ENCODE data around the gene LRCH3. TPM values are rescaled to one million over a fixed set of nuclear protein-coding genes. Genes with fewer than 3 reads are reported as not detected.

The LRCH3 gene
- total and polyA plus RNA-seq, 3 donors from 2014 or later = 43.4 to 173 (median 80.2) TPM

DNA sequence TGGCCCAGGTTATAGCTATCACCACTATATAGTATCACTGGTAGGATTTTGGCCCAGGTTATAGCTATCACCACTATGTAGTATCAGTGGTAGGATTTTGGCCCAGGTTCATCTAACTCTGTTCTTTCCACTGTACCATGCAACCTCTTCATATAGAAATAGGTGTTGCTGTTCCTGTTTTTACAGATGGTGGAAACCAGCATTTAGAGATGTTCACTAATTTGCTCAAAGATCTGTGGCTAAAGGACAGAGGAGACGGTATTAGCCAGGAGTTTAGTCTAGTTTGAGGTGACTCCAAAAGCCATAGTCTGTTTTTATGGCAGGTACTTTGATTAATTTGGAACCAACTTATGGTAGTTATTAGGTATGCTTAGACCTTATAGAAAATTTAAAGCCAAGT lies 3.1 kb downstream of the LRCH3 start:
- Histone ChIP-seq H3K4me1 (no peaks in the 10 kb centered on the region), H3K27me3 (no peaks in the 10 kb centered on the region), H3K36me3 (ENCODE audit: low read depth, missing control alignments) (no peaks in the 10 kb centered on the region), H3K27ac (no peak overlapping the region), H3K9me3 (no peaks in the 10 kb centered on the region), H3K4me3 (no peak overlapping the region)
- no peak for DNase-seq
- intact Hi-C loops (cut with DNase I; ENCODE audit: low total_unique reads) = no loop called here
- TF ChIP-seq, protein P1, sequence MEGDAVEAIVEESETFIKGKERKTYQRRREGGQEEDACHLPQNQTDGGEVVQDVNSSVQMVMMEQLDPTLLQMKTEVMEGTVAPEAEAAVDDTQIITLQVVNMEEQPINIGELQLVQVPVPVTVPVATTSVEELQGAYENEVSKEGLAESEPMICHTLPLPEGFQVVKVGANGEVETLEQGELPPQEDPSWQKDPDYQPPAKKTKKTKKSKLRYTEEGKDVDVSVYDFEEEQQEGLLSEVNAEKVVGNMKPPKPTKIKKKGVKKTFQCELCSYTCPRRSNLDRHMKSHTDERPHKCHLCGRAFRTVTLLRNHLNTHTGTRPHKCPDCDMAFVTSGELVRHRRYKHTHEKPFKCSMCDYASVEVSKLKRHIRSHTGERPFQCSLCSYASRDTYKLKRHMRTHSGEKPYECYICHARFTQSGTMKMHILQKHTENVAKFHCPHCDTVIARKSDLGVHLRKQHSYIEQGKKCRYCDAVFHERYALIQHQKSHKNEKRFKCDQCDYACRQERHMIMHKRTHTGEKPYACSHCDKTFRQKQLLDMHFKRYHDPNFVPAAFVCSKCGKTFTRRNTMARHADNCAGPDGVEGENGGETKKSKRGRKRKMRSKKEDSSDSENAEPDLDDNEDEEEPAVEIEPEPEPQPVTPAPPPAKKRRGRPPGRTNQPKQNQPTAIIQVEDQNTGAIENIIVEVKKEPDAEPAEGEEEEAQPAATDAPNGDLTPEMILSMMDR (IDR thresholded peaks at IDR 0.05) = no peak
- TF ChIP-seq POLR2A (IDR thresholded peaks at IDR 0.05) = no peak
- 71 to 83% methylated on average over 1 of the region's 1 CpG for WGBS, 2 donors

DNA sequence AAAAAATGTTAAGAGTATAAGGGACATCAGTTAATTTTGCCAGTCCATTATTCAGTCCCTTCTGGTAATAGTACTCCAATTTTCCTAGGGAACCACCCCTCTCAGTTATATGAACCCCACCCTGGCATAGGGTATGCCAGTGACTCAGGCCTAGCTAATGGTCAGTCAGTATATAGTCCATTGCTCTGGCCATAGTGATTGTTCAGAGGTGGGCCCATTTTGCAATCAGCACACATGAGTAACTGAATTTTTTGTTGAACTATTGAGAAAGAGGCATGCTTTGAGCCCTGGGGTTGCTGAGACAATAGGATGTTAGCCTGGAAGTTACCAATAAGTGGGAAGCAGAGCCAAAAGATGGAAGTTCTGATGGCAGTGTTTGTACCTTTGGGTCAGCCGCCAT lies 4.1 kb downstream of the LRCH3 start:
- Histone ChIP-seq H3K9me3 (no peaks in the 10 kb centered on the region), H3K27ac (no peak overlapping the region), H3K36me3 (ENCODE audit: low read depth, missing control alignments) (no peaks in the 10 kb centered on the region), H3K4me3 (no peak overlapping the region), H3K4me1 (no peaks in the 10 kb centered on the region), H3K27me3 (no peaks in the 10 kb centered on the region)
- TF ChIP-seq, protein P1 (IDR thresholded peaks at IDR 0.05) = no peak
- no peak for TF ChIP-seq POLR2A (IDR thresholded peaks at IDR 0.05)
- DNase-seq = no peak
- 95 to 97% methylated on average over 1 of the region's 1 CpG for WGBS, 2 donors
- intact Hi-C loops (cut with DNase I; ENCODE audit: low total_unique reads) = no loop called here

DNA sequence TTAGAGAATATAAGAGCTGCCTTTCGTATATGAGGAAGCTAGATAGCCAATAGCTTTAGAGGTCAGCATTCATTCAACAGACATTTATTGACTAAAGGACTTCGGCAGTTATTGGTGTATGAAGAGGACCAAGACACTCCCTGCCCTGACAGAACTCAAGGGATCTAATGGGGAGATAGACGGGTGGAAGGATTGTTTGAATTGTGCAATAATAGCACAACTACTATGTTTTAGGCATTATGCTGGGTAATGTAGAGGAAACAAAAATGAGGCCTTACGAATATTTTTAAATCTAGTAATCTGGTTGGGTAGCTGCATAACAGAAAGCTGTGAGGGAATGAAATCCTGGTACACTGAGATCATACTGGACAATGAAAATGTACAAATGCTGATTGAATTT lies 5.0 kb downstream of the LRCH3 start:
- Histone ChIP-seq H3K27ac (no peak overlapping the region), H3K4me3 (no peak overlapping the region), H3K36me3 (ENCODE audit: low read depth, missing control alignments) (no peaks in the 10 kb centered on the region), H3K27me3 (no peaks in the 10 kb centered on the region), H3K4me1 (no peaks in the 10 kb centered on the region), H3K9me3 (no peaks in the 10 kb centered on the region)
- TF ChIP-seq, protein P1 (IDR thresholded peaks at IDR 0.05) = no peak
- no peak for TF ChIP-seq POLR2A (IDR thresholded peaks at IDR 0.05)
- WGBS, 2 donors = 63 to 64% methylated on average over 4 of the region's 4 CpGs
- intact Hi-C loops (cut with DNase I; ENCODE audit: low total_unique reads) = no loop called here
- no peak for DNase-seq

DNA sequence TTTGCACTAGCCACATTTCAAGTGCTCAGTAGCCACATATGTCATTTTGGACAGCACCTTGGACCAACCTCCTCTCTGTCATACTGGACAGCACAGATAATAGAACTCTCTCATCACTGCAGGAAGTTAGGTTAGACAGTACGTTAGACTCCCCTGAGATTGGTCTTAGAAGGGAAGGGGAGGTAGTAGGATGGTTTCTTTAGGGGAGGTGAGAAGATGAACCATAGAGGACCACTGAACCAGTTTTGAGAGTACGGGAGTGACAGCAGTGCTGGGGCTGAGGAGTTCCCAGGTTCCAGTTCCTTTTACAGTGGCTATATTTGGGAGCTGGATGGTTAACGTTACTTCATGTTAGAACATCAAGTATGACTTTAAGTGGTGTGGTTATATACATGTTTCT lies 7.8 kb downstream of the LRCH3 start:
- Histone ChIP-seq H3K4me1 (no peaks in the 10 kb centered on the region), H3K36me3 (ENCODE audit: low read depth, missing control alignments) (no peaks in the 10 kb centered on the region), H3K27me3 (no peaks in the 10 kb centered on the region), H3K4me3 (no peak overlapping the region), H3K27ac (no peak overlapping the region), H3K9me3 (no peaks in the 10 kb centered on the region)
- no peak for DNase-seq
- intact Hi-C loops (cut with DNase I; ENCODE audit: low total_unique reads) = no loop called here
- TF ChIP-seq, protein P1 (IDR thresholded peaks at IDR 0.05) = no peak
- no peak for TF ChIP-seq POLR2A (IDR thresholded peaks at IDR 0.05)
- WGBS, 2 donors = 59 to 64% methylated on average over 3 of the region's 3 CpGs

DNA sequence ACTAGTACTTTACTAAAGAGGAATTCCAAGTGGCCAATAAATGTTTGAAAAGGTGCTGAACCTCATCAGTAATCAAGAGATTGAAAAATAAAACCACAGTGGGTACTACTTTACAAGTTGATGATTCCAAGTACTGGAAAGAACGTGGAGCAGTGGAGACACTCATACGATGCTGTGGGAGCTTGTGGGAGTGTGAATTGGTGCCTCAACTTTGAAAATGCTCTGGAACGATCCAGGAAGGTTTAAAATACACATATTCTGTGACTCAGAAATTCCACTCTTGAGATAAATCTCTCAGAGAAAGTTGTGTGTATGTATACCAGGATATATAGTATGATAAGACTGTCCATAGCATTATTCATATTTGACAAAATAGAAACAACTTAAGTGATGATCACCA lies 9.3 kb downstream of the LRCH3 start:
- intact Hi-C loops (cut with DNase I; ENCODE audit: low total_unique reads) = no loop called here
- no peak for DNase-seq
- H3K36me3 ChIP-seq (ENCODE audit: low read depth, missing control alignments) = no peaks in the 10 kb centered on the region
- H3K4me1 ChIP-seq = no peaks in the 10 kb centered on the region
- no peak overlapping the region for H3K4me3 ChIP-seq
- no peak overlapping the region for H3K27ac ChIP-seq
- H3K27me3 ChIP-seq = no peaks in the 10 kb centered on the region
- WGBS, 2 donors = 76 to 85% methylated on average over 3 of the region's 3 CpGs
- no peak for TF ChIP-seq POLR2A (IDR thresholded peaks at IDR 0.05)
- TF ChIP-seq, protein P1 (IDR thresholded peaks at IDR 0.05) = no peak
- H3K9me3 ChIP-seq = no peaks in the 10 kb centered on the region

All from testis (tissue), 3 donors.